Measurements from ENCODE around the gene FNDC10.

GRCh38 chr1:1560178-1560577, 39.8 kb downstream of the FNDC10 start:
- TF ChIP-seq, protein P1, sequence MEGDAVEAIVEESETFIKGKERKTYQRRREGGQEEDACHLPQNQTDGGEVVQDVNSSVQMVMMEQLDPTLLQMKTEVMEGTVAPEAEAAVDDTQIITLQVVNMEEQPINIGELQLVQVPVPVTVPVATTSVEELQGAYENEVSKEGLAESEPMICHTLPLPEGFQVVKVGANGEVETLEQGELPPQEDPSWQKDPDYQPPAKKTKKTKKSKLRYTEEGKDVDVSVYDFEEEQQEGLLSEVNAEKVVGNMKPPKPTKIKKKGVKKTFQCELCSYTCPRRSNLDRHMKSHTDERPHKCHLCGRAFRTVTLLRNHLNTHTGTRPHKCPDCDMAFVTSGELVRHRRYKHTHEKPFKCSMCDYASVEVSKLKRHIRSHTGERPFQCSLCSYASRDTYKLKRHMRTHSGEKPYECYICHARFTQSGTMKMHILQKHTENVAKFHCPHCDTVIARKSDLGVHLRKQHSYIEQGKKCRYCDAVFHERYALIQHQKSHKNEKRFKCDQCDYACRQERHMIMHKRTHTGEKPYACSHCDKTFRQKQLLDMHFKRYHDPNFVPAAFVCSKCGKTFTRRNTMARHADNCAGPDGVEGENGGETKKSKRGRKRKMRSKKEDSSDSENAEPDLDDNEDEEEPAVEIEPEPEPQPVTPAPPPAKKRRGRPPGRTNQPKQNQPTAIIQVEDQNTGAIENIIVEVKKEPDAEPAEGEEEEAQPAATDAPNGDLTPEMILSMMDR (IDR thresholded peaks at IDR 0.05; ENCODE audit: low read length): no peak
- TF ChIP-seq EZH2 (IDR thresholded peaks at IDR 0.05; ENCODE audit: borderline replicate concordance, low read length): no peak

Measured in OCI-LY1 (cell line).